GM19438 (cell line): Measurements from ENCODE around the gene PNPLA7.
A peak's percentile ranks its signal among the peaks of the same experiment; 100 is the strongest.
"Not testable (repeated sequence)": the region's sequence is repeated elsewhere in the genome, so short reads cannot be mapped to it uniquely, and the experiment has no call there.

ENCODE experiments used
- ATAC-seq: cut with Tn5 transposase; IDR thresholded peaks from one replicate; pipeline ENCODE4 v1.9.1; 2021; ENCODE audit warnings: low read depth; ENCODE audit not compliant: unreplicated experiment

Gene PNPLA7

GRCh38 chr9:137426018-137426681 lies 124.1 kb downstream of the PNPLA7 start:
- ATAC-seq = no peak

GRCh38 chr9:137423514-137424291 lies 126.5 kb downstream of the PNPLA7 start:
- peak; percentile 29 for ATAC-seq

GRCh38 chr9:137422604-137423513 lies 127.3 kb downstream of the PNPLA7 start, which contains the start of the genes EXD3 and NOXA1:
Gene EXD3, minus strand, starts transcription at chr9:137423162. Its CDS starts 27,805 bp downstream, at chr9:137395357.
Gene NOXA1, plus strand, starts transcription at chr9:137423393. Its CDS starts 137 bp downstream, at chr9:137423530.
- peak; percentile 54 for ATAC-seq

DNA sequence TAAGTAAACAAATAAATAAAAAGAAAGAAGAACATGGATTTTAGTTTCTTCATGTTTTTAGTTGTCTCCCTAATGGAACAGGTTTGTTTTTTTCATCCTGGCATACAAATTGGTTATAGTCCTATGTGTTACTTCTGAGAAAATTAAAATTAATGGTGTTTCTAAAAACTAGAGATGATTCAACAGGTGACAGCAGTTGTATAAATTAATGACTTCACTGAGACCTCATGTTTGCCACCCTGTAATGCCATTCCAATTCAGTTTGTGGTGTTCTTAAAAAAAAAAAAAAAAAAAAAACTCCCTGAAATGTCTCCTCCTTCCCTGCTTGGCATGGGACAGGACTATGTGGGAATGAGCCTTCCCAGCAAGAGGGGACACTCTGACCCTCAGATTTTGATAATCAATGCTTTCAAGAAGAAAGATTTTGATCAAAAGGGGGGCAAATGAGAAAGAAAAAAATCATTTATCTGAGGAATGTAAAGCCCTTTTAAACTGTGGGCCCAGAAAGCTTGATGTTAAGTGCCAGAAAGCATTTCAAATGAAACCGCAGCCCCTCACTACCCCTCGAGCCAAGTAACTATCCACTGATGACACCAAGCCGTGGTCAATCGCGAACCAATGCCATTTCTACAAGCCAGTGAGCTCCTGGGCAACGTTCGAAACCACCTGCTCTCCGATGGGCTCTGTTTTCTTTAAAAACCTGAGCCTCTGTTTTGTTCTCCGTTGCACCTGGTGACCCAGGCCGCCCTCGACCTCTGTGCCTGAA lies 128.2 kb downstream of the PNPLA7 start:
- no peak for ATAC-seq

DNA sequence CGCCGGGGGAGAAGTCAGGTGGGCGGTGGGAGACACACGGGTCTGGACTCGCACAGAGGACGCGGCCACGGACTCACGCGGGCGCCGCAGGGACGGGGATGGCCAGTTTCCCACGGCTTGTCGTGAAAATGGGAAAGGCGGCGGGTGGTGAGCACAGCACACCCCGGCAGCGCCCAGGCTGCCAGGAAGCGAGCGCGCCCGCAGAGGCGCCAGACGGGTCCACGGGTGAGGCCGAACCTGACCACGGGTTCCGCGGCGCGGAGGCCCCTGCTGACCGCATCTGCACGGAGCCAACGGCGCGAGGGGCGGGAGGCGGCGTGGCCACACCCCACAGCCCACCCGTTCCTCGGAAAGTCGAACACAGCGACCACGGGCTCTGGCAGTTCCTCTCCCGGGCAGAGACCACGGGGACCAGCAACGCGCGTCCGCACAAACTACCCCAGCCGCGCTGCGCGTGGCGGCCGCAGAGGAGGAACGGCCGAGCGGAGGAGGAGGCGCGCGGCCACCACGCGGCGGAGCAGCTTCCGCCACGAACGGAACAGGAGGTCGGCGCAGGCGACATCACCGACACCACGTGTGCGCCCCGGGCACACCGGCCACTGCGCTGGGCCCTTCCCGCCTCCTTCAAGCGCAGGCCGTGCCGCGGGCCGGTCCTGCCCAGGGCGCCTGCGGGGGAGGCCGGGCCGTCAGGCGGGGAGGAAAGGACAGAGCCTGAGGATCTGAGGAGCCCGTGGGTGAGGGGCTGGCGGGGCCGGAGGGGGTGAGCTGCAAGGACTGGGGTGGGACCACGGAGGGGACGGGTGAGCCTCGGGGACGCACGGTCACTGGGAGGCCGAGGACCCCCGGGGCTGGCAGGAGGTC lies 132.8 kb downstream of the PNPLA7 start:
- ATAC-seq = no peak

- ATAC-seq = no peak
These were observed 133.5 kb downstream of the PNPLA7 start for GRCh38 chr9:137416563-137417151.

- no peak for ATAC-seq
These were observed 134.1 kb downstream of the PNPLA7 start for GRCh38 chr9:137416006-137416562.

GRCh38 chr9:137415451-137415850 lies 134.8 kb downstream of the PNPLA7 start:
- ATAC-seq = no peak

DNA sequence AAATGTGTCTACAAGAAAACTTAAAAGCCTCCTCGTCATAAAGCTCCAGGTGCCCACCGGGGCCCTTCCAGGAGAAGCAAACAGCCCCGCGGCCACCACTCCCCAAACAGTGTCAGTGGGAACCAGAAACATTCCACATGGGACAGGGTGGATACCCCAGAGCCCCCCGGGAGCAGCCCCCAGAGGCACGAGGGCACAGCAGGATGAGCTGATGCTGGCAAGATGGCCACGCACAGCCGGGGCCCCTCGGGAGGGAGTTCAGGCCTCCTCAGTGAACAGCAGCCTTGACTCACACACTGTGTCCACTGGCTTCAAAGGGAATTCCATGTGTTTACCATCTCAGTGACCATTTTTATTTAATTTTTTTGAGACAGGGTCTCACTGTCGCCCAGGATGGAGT lies 137.8 kb downstream of the PNPLA7 start:
- no peak for ATAC-seq

- no peak for ATAC-seq
These were observed 138.4 kb downstream of the PNPLA7 start for GRCh38 chr9:137411645-137412380.

GRCh38 chr9:137411260-137411644 lies 138.9 kb downstream of the PNPLA7 start:
- no peak for ATAC-seq

DNA sequence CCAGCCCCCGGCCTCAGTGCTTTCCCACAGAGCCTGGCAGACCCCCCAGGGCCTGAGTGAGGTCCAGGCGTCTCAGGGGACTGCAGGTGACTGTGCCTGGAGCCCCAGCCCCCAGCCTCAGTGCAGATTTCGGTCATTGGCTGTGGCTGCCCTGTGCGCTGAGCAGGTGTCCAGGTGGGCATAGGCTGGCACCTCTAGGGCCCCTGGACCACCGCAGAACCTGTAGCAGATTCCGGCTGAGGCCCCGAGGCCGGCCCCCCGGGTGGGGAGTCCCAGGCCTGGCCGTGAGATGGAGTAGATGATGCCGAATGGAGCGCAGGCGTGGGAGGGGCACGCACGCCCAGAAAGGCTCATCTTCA lies 139.3 kb downstream of the PNPLA7 start:
- ATAC-seq = no peak

DNA sequence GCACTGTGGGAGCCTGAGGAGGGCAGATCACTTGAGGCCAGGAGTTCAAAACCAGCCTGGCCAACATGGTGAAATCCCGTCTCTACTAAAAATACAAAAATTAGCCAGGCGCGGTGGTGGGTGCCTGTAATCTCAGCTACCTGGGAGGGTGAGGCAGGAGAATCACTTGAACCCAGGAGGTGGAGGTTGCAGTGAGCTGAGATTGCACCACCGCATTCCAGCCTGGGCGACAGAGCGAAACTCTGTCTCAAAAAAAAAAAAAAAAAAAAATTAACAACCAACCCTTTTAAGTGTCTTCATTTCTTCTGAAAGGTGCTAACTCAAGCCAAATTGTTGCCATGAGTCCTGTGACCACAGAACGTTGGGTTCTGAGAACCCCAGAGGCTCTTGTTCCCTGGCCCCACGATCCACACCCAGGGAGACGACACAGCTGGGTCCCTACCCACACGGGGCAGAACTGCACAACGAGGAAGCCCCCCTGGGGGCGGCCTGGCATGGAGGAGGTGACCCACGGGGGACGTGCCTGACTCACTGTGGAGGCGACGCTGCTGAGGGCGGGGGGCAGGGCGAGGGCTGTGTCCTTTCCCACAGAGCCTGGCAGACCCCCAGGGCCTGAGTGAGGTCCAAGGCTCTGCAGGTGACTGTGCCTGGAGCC lies 139.8 kb downstream of the PNPLA7 start:
- ATAC-seq = not testable (repeated sequence)
